ENCODE measurements around the gene CRYBB3. TPM values are rescaled to one million over a fixed set of nuclear protein-coding genes. Genes with fewer than 3 reads are reported as not detected.
"Not testable (repeated sequence)": the region's sequence is repeated elsewhere in the genome, so short reads cannot be mapped to it uniquely, and the experiment has no call there.

The CRYBB3 gene
- total and polyA plus RNA-seq, 9 donors = 0.30 to 0.69 TPM; not detected in 7

- no peaks in the 10 kb centered on the region for H3K9me3 ChIP-seq
- no peaks in the 10 kb centered on the region for H3K27me3 ChIP-seq
- H3K27ac ChIP-seq = no peak overlapping the region
- no peak overlapping the region for H3K4me3 ChIP-seq
- no peaks in the 10 kb centered on the region for H3K4me1 ChIP-seq (ENCODE audit: insufficient read depth)
- TF ChIP-seq CTCF (IDR thresholded peaks at IDR 0.05) = no peak
- TF ChIP-seq POLR2A (IDR thresholded peaks at IDR 0.05) = no peak
- no peak for TF ChIP-seq EP300 (IDR thresholded peaks at IDR 0.05)
- no peak for DNase-seq
- no peaks in the 10 kb centered on the region for H3K36me3 ChIP-seq
- intact Hi-C loops (cut with DNase I) = no loop called here
- 78 to 94% (median 86%) methylated on average over 13 of the region's 13 CpGs for WGBS, 3 donors
These were observed 29.2 kb downstream of the CRYBB3 start for GRCh38 chr22:25228822-25229221.

GRCh38 chr22:25230760-25231159 is 31.1 kb downstream of the CRYBB3 start:
- DNase-seq; H3K36me3 ChIP-seq; H3K4me1 ChIP-seq (ENCODE audit: insufficient read depth); intact Hi-C loops (cut with DNase I); H3K27ac ChIP-seq; H3K27me3 ChIP-seq; H3K9me3 ChIP-seq; H3K4me3 ChIP-seq: not testable (repeated sequence)
- WGBS, 3 donors = 78 to 83% (median 78%) methylated on average over 2 of the region's 2 CpGs

- Histone ChIP-seq H3K4me1 (ENCODE audit: insufficient read depth) (no peaks in the 10 kb centered on the region), H3K4me3 (no peak overlapping the region), H3K27me3 (no peaks in the 10 kb centered on the region), H3K9me3 (no peaks in the 10 kb centered on the region), H3K27ac (no peak overlapping the region), H3K36me3 (no peaks in the 10 kb centered on the region)
- intact Hi-C loops (cut with DNase I) = no loop called here
- 77 to 81% (median 81%) methylated on average over 5 of the region's 5 CpGs for WGBS, 3 donors
- DNase-seq = no peak
- TF ChIP-seq POLR2A (IDR thresholded peaks at IDR 0.05) (no peak), EP300 (IDR thresholded peaks at IDR 0.05) (no peak), CTCF (IDR thresholded peaks at IDR 0.05) (no peak)
These were observed 32.6 kb downstream of the CRYBB3 start for GRCh38 chr22:25232301-25232700.

- H3K27me3 ChIP-seq; DNase-seq; H3K36me3 ChIP-seq; intact Hi-C loops (cut with DNase I); H3K9me3 ChIP-seq; H3K27ac ChIP-seq; H3K4me1 ChIP-seq (ENCODE audit: insufficient read depth); H3K4me3 ChIP-seq: not testable (repeated sequence)
These were observed 34.0 kb downstream of the CRYBB3 start for GRCh38 chr22:25233706-25234105.

GRCh38 chr22:25235547-25236290 is 36.1 kb downstream of the CRYBB3 start:
- no peak for TF ChIP-seq POLR2A (IDR thresholded peaks at IDR 0.05)
- TF ChIP-seq EP300 (IDR thresholded peaks at IDR 0.05) = no peak
- peak in 1 of 3 donors; percentile 20 for TF ChIP-seq CTCF (IDR thresholded peaks at IDR 0.05)
- Histone ChIP-seq H3K27me3 (no peaks in the 10 kb centered on the region), H3K36me3 (no peaks in the 10 kb centered on the region), H3K9me3 (no peaks in the 10 kb centered on the region), H3K4me1 (ENCODE audit: insufficient read depth) (no peaks in the 10 kb centered on the region), H3K27ac (no peak overlapping the region), H3K4me3 (no peak overlapping the region)
- WGBS, 3 donors = 9 to 10% (median 10%) methylated on average over 30 of the region's 30 CpGs
- peak; percentile 32 to 76 (median 50) for DNase-seq
- intact Hi-C loops (cut with DNase I) = no loop called here
